Adrenal gland (tissue), 12 donors: Measurements from ENCODE around the gene BRF1. TPM values are rescaled to one million over a fixed set of nuclear protein-coding genes. Genes with fewer than 3 reads are reported as not detected.
"Not testable (repeated sequence)": the region's sequence is repeated elsewhere in the genome, so short reads cannot be mapped to it uniquely, and the experiment has no call there.

Experiments
- DNase-seq, 7 donors: peaks; one replicate each; pipeline ENCODE4 v3.0.0-alpha.2; 2019 to 2020
- H3K27ac ChIP-seq, 5 donors: fragments of 200-600 bp; sonication (generic) in 4 of 5; 1 replicate in 3 of 5; 2 replicates in 2 of 5; pipeline versions ENCODE4 v1.5.1 to v1.8.0; 2016 to 2020; ENCODE audit warnings: mild to moderate bottlenecking in 1 of 5
- H3K27me3 ChIP-seq: fragments of 200-600 bp; 2 replicates; pipeline ENCODE4 v1.8.0; 2021
- H3K36me3 ChIP-seq, 2 donors: fragments of 200-600 bp; replicated peaks in 1 of 2; 1 replicate in 1 of 2; 2 replicates in 1 of 2; pipeline versions ENCODE4 v1.5.1 to v1.8.0; 2018 to 2022
- H3K4me1 ChIP-seq, 2 donors: fragments of 200-600 bp; replicated peaks in 1 of 2; 1 replicate in 1 of 2; 2 replicates in 1 of 2; pipeline versions ENCODE4 v1.5.1 to v1.8.0; 2018 to 2021
- H3K4me3 ChIP-seq, 4 donors: fragments of 200-600 bp; sonication (generic) in 3 of 4; one replicate each; pipeline ENCODE4 v1.5.1; 2016 to 2018
- H3K9me3 ChIP-seq, 3 donors: fragments of 200-600 bp; sonication (generic) in 1 of 3; replicated peaks in 1 of 3; 1 replicate in 2 of 3; 2 replicates in 1 of 3; pipeline versions ENCODE4 v1.5.1 to v1.8.0; 2016 to 2021
- POLR2A ChIP-seq, 2 donors: fragments of 450-650 bp; IDR thresholded peaks; one replicate each; pipeline ENCODE4 v1.6.1; 2017; ENCODE audit warnings: antibody characterized with exemption in 2 of 2, mild to moderate bottlenecking in 2 of 2, moderate library complexity in 1 of 2
- WGBS, 4 donors: extraction: QIAGEN DNeasy Blood & Tissue Kit in 2 of 4; methylation state at CpG; one replicate each; pipeline versions ENCODE4 v1.1.5 to v1.1.7; 2013 to 2017; 5-methylcytosine and 5-hydroxymethylcytosine counted together
- intact Hi-C, 2 donors: fragments of 100-400 bp; cut with DNase I; formaldehyde crosslinking; loops; one replicate each; pipeline versions ENCODE4 v1.14.1 to v1.15.0; 2022 to 2023
- polyA plus RNA-seq, 3 donors: library from polyadenylated mRNA; stranded (reverse); fragments of 200-250 nt in 2 of 3; fragments of 350-450 nt in 1 of 3; fragmentation: Illumina TruSeq in 1 of 3; extraction: RNeasy Lipid Tissue Mini Kit (QIAGEN cat#74804) in 1 of 3; gene quantifications; one replicate each; pipeline ENCODE4 v1.2.3, GENCODE V29; 2013 to 2014
- total RNA-seq, 9 donors: library from RNA; depleted of rRNA in 4 of 9; stranded (reverse); fragments of >200 nt in 4 of 9; fragments of 120-200 nt in 1 of 9; fragmentation: NEBNext Ultra II Directional in 1 of 9; extraction: Animal tissue kit (Norgen Biotek cat#: 25700) in 1 of 9; gene quantifications; one replicate each; pipeline versions ENCODE4 v1.1.0 to v1.2.4, GENCODE V29; 2013 to 2023
- TF ChIP-seq, protein P1 (sequence below), 6 experiments: fragments of 450-650 bp in 4 of 6; fragments of 200-600 bp in 2 of 6; sonication (generic) in 1 of 6; IDR thresholded peaks; 1 replicate in 5 of 6; 2 replicates in 1 of 6; pipeline versions ENCODE4 v1.5.1 to v1.8.0; 2016 to 2021; ENCODE audit warnings: antibody characterized with exemption in 6 of 6, mild to moderate bottlenecking in 2 of 6, moderate library complexity in 1 of 6
- donor health status: healthy with polysubstance abuse.
- donor health status: Bipolar disorder and iron deficiency.
- donor health status: DM: yes; HTN: yes; CAD: no.
- donor health status: DM: no; HTN: no; CAD: no.
- donor health status: DM: no; HTN: no; CAD: no.
- donor health status: DM: yes; HTN: yes; CAD: no.

Gene BRF1
- total and polyA plus RNA-seq, 12 donors: 14.0 to 96.9 (median 37.5) TPM

DNA sequence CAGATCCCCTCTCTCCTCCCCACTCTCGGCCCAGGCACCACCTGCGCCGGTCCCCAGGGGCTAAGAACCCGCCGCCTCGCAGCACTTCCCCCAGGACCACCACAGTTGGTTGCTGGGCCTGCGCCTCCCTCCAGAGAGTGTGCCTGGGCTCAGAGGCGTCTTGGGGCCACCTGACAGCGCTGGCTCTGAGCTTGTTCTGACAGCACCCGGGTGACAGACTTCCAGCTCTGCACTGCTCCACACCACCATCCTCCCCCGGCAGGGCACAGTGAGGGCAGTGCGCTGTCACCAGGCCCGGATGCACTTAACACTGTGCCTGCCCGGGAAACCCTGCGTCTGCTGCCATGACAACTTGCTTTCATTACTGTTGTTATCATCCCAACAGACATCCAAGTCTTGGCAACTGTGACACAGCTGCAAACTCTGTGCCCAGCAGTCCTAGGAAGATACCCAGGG lies 6.6 kb downstream of the BRF1 start:
- H3K27me3 ChIP-seq: no peaks in the 10 kb centered on the region
- H3K36me3 ChIP-seq: no peaks in the 10 kb centered on the region
- peaks cover 9 to 24% of the 10 kb centered on the region in 2 donors for H3K4me1 ChIP-seq
- 27 to 50% (median 50%) methylated on average over 10 to 15 of the region's 15 CpGs; no CpG with 5 or more reads in 1 of the 4 donors for WGBS, 4 donors
- peak overlapping the region in 2 of 5 donors; percentile 50 to 76 for H3K27ac ChIP-seq
- DNase-seq: peak; percentile 57 to 95 (median 71)
- TF ChIP-seq POLR2A (IDR thresholded peaks at IDR 0.05): peak; percentile 29 to 43
- TF ChIP-seq, protein P1, sequence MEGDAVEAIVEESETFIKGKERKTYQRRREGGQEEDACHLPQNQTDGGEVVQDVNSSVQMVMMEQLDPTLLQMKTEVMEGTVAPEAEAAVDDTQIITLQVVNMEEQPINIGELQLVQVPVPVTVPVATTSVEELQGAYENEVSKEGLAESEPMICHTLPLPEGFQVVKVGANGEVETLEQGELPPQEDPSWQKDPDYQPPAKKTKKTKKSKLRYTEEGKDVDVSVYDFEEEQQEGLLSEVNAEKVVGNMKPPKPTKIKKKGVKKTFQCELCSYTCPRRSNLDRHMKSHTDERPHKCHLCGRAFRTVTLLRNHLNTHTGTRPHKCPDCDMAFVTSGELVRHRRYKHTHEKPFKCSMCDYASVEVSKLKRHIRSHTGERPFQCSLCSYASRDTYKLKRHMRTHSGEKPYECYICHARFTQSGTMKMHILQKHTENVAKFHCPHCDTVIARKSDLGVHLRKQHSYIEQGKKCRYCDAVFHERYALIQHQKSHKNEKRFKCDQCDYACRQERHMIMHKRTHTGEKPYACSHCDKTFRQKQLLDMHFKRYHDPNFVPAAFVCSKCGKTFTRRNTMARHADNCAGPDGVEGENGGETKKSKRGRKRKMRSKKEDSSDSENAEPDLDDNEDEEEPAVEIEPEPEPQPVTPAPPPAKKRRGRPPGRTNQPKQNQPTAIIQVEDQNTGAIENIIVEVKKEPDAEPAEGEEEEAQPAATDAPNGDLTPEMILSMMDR (IDR thresholded peaks at IDR 0.05): peak in 1 of 6 experiments; percentile 29
- intact Hi-C loops: no loop called here
- H3K9me3 ChIP-seq: no peaks in the 10 kb centered on the region
- no peak overlapping the region for H3K4me3 ChIP-seq

DNA sequence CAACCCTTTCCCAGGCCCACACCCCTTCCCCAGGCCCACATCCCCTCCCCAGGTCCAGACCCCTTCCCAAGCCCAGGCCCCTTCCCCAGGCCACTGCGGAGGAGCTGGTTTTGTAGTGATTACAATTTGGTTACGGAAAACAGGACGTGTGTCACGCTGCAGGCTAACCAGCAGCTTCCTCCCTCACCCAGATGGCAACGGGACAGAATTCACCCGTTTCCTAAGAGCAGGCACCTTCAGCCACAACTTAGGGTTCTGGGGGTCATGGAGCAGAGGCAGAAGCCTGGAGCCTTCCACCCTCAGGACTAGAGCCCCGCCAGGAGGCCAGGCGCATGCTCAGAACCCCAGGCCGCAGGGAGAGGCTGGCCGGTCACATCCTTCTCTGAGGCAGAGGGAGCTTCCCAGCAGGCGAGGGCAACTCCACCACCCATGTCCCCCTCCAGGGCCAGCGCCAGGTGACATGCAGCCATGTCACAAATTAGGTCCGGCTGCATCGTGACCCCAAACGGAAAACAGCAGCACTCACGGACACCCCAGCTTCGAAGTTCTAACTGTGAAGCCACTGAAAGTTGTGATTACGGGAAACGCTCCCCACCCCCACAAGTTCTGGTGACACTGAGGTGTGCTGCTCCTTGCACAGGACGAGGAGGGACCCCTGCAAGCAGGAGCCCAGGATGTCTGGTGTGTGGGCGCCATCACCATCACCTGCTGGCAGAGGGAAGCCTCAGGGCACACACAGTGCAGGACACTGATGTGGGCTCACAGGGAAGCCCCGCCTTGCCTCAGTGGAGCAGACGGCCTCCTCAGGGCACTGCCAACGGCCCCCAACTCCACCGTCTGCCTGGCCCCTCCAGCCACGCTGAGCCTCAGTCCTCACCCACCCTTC lies 7.7 kb downstream of the BRF1 start:
- Histone ChIP-seq H3K4me3 (no peak overlapping the region), H3K36me3 (no peaks in the 10 kb centered on the region), H3K9me3 (no peaks in the 10 kb centered on the region), H3K4me1 (peaks cover 9 to 24% of the 10 kb centered on the region in 2 donors), H3K27ac (peak overlapping the region in 2 of 5 donors; percentile 0 to 76), H3K27me3 (no peaks in the 10 kb centered on the region)
- TF ChIP-seq, protein P1 (IDR thresholded peaks at IDR 0.05): no peak
- no peak for TF ChIP-seq POLR2A (IDR thresholded peaks at IDR 0.05)
- intact Hi-C loops: no loop called here
- peak in 1 of 7 donors; percentile 59 for DNase-seq
- 63 to 71% (median 67%) methylated on average over 6 to 26 of the region's 26 CpGs for WGBS, 4 donors

DNA sequence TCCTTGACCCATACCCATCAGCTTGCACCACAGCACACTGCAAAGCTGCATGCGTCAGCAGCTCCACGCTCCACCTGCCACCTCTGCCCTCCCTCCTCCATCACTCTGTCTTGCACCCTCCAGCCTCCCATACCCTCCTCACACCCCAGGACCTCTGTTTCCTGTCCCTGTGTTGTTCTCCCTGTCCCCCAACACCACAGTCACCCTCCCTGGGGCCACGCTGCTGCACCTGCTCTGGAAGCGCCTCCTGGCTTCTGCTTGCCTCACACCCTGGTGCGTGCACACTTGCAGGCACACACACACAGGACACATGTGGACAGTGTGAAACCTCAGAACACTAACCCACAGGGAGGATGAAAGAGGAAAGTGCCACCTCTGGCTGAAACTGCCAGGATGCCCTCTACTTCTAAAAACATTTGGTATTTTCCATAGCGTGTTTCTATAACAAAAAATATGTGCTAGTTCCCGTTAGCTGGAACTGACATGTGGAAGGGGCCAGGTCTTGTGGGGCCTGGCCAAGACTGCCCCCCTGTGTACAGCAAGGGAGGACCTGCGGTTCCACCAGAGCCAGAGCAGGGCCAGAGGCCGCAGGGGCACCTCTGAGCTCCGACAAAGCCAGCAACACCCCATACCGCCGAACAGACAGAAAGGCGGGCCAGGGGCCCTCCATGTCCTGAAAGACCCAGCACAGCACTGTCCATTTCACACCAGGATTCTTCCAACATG lies 10.0 kb downstream of the BRF1 start:
- WGBS, 4 donors: 66 to 80% (median 70%) methylated on average over 8 to 13 of the region's 13 CpGs
- intact Hi-C loops: no loop called here
- H3K4me1 ChIP-seq: peaks cover 9 to 24% of the 10 kb centered on the region in 2 donors
- H3K9me3 ChIP-seq: no peaks in the 10 kb centered on the region
- no peak overlapping the region for H3K27ac ChIP-seq
- DNase-seq: no peak
- no peaks in the 10 kb centered on the region for H3K36me3 ChIP-seq
- H3K27me3 ChIP-seq: no peaks in the 10 kb centered on the region
- no peak for TF ChIP-seq POLR2A (IDR thresholded peaks at IDR 0.05)
- TF ChIP-seq, protein P1 (IDR thresholded peaks at IDR 0.05): no peak
- H3K4me3 ChIP-seq: no peak overlapping the region

DNA sequence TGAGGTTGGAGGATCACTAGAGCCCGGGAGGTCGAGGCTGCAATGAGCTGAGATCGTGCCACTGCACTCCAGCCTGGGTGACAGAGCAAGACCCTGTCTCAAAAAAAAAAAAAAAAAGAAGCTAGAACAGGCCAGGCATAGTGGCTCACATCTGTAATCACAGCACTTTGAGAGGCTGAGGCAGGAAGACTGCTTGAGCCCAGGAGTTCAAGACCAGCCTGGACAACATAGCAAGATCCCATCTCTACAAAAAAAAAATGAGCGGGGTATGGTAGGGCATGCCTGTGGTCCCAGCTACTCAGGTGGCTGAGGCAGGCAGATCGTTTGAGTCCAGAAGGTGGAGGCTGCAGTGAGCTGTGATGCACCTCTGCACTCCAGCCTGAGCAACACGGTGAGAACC lies 11.9 kb downstream of the BRF1 start:
- H3K9me3 ChIP-seq, intact Hi-C loops, H3K27ac ChIP-seq, H3K4me3 ChIP-seq, H3K36me3 ChIP-seq, H3K27me3 ChIP-seq, DNase-seq: not testable (repeated sequence)
- 88 to 93% (median 92%) methylated on average over 6 of the region's 6 CpGs for WGBS, 4 donors
- H3K4me1 ChIP-seq: peaks cover 0 to 16% of the 10 kb centered on the region in 2 donors
